Activated CD4-positive, alpha-beta T cell treated with anti-CD3 and anti-CD28 coated beads, Interleukin-2, amount 50 U/mL, for 1 hour (primary cell): ENCODE measurements around the gene FNIP1.
"Not testable (repeated sequence)": the region's sequence is repeated elsewhere in the genome, so short reads cannot be mapped to it uniquely, and the experiment has no call there.

Experiments
- DNase-seq: peaks from one replicate; pipeline ENCODE4 v3.0.0-alpha.2; 2020

Gene FNIP1

GRCh38 chr5:131796793-131797693, at the start of gene FNIP1:
FNIP1 (minus strand) TSS chr5:131797017; CDS start chr5:131796921, 96 bp downstream.
- DNase-seq: peak; percentile 98

DNA sequence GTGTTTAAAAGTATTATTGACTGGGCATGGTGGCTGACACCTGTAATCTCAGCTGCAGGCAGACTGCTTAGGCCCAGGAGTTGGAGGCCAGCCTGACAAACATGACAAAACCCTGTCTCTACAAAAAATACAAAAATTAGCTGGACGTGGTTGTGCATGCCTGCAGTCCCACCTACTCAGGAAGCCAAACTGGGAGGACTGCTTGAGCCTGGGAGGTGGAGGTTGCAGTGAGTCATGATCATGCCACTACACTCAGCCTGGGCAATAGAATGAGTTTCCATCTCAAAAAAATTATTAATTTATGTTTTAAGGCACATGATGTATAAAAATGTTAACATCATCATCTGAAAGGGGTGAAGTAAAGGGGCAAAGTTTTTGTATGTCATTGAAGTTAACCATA, 49.7 kb upstream of the FNIP1 start:
- no peak for DNase-seq

- no peak for DNase-seq
These were observed 49.0 kb upstream of the FNIP1 start for GRCh38 chr5:131845828-131846227.

GRCh38 chr5:131842971-131843370, 46.2 kb upstream of the FNIP1 start:
- not testable (repeated sequence) for DNase-seq

GRCh38 chr5:131832702-131833101, 35.9 kb upstream of the FNIP1 start:
- not testable (repeated sequence) for DNase-seq

DNA sequence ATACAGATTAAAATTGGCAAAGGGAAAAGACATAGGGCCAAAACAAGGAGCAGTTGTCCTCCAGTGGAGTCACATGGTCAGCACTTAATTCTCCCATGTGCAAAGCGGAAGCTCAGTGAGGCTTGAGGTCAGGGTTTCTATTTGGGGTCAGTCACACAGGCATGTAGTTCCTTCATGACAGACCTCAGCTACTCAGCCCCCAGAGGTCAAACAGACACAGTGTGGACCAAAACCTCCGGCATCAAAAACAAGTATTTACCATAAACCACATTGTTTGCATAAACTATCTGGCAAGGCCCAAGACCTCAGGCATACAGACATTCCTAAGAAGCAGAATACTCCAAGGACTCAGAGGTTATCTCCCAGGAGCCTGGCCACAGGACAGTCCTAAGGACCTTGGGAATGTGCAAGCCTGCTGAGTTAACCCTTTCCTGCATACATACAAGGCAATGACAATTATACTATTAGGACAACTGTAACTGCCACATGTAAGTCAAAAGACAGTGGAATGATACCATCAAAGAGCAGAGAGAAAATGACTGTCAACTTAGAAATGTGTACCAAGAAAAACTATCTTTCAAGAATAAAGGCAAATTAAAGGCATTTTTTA, 28.7 kb upstream of the FNIP1 start:
- DNase-seq: no peak

DNA sequence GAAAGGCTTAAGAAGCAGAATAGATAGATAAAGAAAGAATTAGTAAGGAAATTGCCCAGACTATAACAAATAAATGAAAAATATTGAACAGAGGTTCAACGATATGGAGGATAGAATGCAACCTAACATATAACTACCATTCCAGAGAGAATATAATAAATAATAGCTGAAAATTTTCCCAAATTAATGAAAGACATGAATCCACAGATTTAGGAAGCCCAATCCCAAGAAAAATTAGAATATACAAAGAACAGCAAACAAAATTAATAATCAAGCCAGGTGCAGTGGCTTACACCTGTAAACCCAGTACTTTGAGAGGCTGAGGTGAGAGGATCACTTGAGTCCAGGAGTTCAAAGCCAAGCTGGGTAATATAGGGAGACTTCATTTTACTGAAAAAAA, 27.8 kb upstream of the FNIP1 start:
- DNase-seq: no peak

GRCh38 chr5:131821221-131821620, 24.4 kb upstream of the FNIP1 start:
- DNase-seq: no peak

DNA sequence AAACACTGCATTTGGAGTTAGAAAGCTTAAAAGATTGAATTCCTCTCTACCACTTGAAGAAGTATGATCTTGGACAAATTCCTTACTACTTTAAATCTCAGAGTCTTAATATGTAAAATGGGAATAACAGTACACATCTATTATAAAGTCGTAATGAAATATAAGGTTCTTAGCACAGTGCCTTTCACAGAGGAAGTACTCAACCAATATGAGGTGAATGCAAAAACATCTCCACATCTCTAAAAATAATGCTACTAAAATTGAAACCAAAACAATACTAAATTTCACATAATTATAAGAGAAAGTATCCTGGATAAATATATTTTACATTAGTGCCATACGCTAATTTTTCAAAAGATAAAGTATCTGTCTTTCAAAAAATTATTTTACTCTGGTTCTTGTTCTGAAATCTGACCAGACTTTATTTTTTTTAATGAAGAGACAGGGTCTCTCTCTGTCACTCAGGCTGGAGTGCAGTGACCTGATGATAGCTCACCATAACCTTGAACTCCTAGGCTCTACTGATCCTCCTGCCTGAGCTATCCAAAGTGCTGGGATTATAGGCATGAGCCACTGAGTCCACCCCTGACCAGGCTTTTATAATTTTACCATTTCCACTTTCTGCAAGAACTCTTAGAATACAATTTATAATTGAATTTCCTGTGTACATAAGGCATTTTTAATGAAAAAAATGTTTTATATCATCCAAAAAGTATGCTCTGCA, 21.3 kb upstream of the FNIP1 start:
- no peak for DNase-seq

DNA sequence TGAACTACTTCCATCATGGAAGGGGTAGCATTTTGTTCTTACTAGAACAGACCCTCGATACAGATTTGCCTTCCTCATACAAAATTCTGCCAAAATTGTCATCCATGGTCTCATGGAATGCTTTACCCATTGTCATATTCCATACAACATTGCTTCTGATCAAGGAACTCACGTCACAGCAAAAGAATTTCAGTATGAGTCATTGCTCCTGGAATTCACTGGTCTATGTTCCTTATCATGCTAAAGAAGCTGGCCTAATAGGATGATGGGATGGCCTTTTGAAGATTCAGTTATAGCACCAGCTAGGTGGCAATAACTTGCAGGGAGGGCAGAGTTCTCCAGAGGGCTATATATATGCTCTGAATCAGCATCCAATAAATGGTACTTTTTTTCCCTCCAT, 18.2 kb upstream of the FNIP1 start:
- no peak for DNase-seq

- DNase-seq: no peak
These were observed 15.7 kb upstream of the FNIP1 start for GRCh38 chr5:131812371-131813160.

DNA sequence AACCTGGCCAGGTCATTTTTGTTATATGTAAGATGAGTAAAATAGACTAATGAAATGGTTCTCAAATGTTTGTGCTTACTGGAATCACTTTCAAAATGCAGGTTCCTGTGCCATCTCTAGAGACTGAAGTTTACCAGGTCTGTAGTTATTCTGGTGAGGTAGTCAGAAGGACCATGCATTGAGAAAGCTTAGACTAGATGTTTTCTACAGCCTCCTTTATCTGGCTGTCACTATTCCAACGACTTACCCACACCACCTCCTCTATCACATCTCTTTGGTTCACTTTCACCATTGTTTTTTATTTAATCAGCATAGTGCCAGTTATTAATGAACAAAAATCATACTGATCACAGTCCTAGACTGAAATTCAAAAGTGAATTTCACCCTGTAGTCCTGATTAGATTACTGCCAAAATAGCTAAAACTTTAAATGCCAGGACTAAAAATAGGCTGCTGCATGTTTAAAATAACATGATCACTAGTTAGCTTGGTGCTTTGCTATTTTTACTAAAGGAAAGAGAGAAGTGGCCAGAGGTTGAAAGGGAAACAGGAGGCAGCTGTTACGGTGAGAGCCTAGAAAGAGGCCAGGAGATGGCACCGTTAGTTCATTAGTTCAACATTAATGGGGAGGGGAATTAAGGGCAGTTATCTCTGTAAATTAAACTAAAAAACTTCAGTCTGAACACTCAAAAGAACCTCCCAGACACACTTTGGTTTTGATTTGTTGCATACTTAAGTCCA, 13.9 kb upstream of the FNIP1 start:
- DNase-seq: no peak

DNA sequence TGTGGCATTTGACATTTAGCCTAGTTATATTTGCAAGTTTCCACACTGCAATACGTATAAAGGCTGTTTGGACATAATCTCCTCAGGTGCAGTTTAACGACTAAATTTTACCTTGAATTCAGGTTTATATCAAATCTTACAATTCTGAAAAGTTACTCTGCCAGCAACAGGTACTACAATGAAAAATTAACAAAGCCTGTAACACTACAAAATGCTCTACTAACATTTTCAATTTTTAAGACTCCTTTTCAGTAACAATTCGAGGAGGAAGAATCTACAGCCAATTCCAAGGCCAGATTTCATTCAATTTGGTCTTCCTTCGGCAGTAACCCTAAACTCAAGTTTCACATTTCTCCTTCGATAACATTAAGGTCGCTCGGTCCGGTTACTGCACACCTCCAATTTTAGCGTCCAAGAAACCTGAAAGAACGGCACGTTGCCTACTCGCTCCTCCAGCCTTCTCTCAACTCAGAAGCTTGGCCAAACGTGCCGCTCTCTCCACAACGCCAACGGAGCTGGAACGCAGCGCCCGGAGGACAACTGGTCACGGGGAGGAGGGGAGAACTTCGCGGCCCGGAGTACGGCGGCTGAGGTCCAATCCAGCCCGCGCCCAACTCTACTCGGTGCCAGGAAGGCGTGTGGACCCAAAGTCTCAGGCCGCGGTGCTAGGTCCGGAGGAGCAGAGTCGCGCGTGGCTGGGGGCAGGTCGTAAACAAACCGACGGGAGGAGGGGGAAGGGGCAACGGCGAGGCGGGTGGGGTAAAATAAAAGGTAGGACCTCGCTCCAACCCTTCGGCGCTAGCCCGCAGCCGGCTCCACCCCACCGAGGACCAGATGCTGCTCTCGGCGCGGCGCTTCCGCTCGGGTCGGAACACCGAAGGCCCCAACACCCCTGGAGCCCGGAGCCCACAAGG, 681 bp downstream of the FNIP1 start:
- DNase-seq: peak; percentile 31

- DNase-seq: no peak
These were observed 1.6 kb downstream of the FNIP1 start for GRCh38 chr5:131795228-131795627.

- DNase-seq: no peak
These were observed 2.2 kb downstream of the FNIP1 start for GRCh38 chr5:131794586-131794985.

DNA sequence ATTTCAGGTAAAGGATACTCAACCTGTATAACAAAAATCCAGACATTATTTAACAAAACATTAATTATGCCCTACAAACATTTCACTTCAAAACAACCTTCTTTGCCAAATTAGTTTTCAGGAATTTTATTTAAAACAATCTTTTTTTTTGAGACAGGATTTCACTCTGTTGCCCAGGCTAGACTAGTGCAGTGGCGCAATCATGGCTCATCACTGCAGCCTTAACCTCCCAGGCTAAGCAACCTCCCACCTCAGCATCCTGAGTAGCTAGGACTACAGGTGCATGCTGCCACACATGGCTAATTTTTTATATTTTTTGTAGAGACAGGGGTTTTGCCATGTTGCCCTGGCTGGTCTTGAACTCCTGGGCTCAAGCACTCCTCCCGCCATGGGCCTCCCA, 3.9 kb downstream of the FNIP1 start:
- no peak for DNase-seq

GRCh38 chr5:131791866-131792265, 5.0 kb downstream of the FNIP1 start:
- DNase-seq: no peak

- no peak for DNase-seq
These were observed 6.3 kb downstream of the FNIP1 start for GRCh38 chr5:131790550-131790949.

- DNase-seq: no peak
These were observed 7.1 kb downstream of the FNIP1 start for GRCh38 chr5:131789765-131790164.

DNA sequence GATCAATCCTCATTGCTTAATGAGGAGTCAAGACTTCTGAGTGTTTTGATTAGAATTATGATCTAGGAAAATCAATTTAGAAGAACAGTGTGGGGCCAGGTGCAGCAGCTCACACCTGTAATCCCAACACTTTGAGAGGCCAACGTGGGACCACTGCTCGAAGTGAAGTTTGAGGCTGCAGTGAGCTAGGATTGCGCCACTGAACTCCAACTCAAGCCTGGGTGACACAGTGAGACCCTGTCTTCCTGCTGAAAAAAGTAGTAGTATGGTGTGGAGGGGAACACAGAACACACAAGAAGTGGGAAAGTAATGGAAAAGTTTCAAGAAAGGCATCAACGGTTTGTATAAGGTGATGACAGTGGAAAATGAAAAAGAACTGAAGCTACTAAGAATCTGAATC, 9.1 kb downstream of the FNIP1 start:
- no peak for DNase-seq
